ENCODE data around the gene XIRP1.

DNA sequence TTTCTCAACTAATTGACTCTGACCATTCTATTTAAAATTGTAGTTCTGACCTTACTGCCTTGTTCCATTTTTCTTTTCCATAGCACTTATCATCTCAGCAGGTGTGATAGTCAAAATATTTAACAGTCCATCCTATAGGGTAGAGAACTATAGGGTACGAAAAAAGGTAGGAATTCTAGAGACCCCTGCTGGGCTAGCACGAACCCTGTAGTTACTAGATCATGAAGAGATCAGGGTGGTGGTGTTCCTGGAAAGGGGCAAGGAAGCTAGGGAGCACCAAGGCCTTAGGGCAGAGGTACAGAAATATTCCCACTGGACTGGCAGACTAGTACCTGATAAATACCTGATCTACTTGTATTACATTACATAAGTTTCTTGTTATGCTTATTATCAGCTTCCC, 31.9 kb upstream of the XIRP1 start:
- TF ChIP-seq EP300 (IDR thresholded peaks at IDR 0.05; ENCODE audit: borderline replicate concordance) (no peak), CREB1 (IDR thresholded peaks at IDR 0.05; ENCODE audit: low read depth) (no peak), RAD21 (IDR thresholded peaks at IDR 0.05; ENCODE audit: low read depth) (no peak), YY1 (IDR thresholded peaks at IDR 0.05; ENCODE audit: low read depth) (no peak), TEAD4 (IDR thresholded peaks at IDR 0.05) (no peak), ZBTB7A (IDR thresholded peaks at IDR 0.05; ENCODE audit: low read depth) (no peak)
- TF ChIP-seq, protein P1, sequence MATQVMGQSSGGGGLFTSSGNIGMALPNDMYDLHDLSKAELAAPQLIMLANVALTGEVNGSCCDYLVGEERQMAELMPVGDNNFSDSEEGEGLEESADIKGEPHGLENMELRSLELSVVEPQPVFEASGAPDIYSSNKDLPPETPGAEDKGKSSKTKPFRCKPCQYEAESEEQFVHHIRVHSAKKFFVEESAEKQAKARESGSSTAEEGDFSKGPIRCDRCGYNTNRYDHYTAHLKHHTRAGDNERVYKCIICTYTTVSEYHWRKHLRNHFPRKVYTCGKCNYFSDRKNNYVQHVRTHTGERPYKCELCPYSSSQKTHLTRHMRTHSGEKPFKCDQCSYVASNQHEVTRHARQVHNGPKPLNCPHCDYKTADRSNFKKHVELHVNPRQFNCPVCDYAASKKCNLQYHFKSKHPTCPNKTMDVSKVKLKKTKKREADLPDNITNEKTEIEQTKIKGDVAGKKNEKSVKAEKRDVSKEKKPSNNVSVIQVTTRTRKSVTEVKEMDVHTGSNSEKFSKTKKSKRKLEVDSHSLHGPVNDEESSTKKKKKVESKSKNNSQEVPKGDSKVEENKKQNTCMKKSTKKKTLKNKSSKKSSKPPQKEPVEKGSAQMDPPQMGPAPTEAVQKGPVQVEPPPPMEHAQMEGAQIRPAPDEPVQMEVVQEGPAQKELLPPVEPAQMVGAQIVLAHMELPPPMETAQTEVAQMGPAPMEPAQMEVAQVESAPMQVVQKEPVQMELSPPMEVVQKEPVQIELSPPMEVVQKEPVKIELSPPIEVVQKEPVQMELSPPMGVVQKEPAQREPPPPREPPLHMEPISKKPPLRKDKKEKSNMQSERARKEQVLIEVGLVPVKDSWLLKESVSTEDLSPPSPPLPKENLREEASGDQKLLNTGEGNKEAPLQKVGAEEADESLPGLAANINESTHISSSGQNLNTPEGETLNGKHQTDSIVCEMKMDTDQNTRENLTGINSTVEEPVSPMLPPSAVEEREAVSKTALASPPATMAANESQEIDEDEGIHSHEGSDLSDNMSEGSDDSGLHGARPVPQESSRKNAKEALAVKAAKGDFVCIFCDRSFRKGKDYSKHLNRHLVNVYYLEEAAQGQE (IDR thresholded peaks at IDR 0.05; ENCODE audit: low read depth) = no peak
- TF ChIP-seq, protein P2, sequence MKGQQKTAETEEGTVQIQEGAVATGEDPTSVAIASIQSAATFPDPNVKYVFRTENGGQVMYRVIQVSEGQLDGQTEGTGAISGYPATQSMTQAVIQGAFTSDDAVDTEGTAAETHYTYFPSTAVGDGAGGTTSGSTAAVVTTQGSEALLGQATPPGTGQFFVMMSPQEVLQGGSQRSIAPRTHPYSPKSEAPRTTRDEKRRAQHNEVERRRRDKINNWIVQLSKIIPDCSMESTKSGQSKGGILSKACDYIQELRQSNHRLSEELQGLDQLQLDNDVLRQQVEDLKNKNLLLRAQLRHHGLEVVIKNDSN (IDR thresholded peaks at IDR 0.05) = no peak
- TF ChIP-seq, protein P3, sequence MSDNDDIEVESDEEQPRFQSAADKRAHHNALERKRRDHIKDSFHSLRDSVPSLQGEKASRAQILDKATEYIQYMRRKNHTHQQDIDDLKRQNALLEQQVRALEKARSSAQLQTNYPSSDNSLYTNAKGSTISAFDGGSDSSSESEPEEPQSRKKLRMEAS (IDR thresholded peaks at IDR 0.05) = no peak
